ENCODE data around the gene SLC7A9. TPM values are rescaled to one million over a fixed set of nuclear protein-coding genes. Genes with fewer than 3 reads are reported as not detected.
"Not testable (repeated sequence)": the region's sequence is repeated elsewhere in the genome, so short reads cannot be mapped to it uniquely, and the experiment has no call there.

SLC7A9 gene
- total RNA-seq, 2 donors from 2014 or later, result 0.31 TPM; not detected in 1

DNA sequence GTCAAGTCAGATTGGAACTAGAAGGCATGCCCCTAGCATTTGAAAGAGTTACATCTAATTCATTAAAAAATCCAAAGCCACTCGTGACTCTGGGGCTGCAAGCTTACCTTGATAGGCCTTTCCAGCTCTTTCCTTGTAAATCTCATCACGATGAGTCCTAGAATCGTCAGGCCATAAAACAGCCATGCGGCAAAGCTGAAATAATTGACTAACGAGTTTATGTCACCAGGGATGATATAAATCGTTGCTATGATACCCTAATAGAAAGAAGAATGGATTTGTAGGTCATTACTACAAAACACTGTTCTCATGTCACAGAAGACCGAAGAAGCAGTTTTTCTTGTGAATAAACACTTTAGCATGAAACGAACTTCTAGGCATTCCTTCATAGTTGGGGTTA, 27.5 kb downstream of the SLC7A9 start:
- H3K27me3 Mint-ChIP-seq, result peaks cover 0 to under 1% of the 10 kb centered on the region in 2 donors
- ATAC-seq, result no peak
- no peaks in the 10 kb centered on the region for H3K4me1 Mint-ChIP-seq (ENCODE audit: low read depth in 2 of 2)

DNA sequence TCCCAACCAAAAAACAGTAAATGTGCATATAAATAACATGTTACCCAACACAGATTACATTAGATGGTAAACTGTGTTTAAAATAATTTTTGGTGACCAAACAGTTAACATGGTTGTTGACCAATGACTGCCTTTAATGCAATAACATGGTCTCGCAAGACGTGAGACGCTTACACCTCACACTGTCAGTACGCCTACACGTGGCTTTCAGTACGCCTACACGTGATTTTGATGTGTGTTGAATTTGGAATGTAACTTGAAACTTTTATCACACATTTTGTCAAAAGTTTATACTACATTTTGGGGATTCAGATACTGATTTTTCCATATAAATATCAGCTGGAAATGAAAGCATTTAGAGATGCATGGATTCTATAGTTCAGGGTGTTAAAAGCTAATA, 32.0 kb downstream of the SLC7A9 start:
- Mint-ChIP-seq H3K4me3 (no peak overlapping the region), H3K4me1 (ENCODE audit: low read depth in 2 of 2) (no peaks in the 10 kb centered on the region), H3K9me3 (no peaks in the 10 kb centered on the region), H3K27me3 (no peaks in the 10 kb centered on the region), H3K27ac (no peak overlapping the region), H3K36me3 (peaks cover 13% of the 10 kb centered on the region)
- no peak for DNase-seq (ENCODE audit: low spot score)
- ATAC-seq, result no peak

More for the DNA sequence above, 27.5 kb downstream of the SLC7A9 start:
- no peaks in the 10 kb centered on the region for H3K9me3 Mint-ChIP-seq
- peaks cover 15% of the 10 kb centered on the region for H3K36me3 Mint-ChIP-seq
- no peak overlapping the region for H3K4me3 Mint-ChIP-seq
- no peak for DNase-seq (ENCODE audit: low spot score)
- no peak overlapping the region for H3K27ac Mint-ChIP-seq

DNA sequence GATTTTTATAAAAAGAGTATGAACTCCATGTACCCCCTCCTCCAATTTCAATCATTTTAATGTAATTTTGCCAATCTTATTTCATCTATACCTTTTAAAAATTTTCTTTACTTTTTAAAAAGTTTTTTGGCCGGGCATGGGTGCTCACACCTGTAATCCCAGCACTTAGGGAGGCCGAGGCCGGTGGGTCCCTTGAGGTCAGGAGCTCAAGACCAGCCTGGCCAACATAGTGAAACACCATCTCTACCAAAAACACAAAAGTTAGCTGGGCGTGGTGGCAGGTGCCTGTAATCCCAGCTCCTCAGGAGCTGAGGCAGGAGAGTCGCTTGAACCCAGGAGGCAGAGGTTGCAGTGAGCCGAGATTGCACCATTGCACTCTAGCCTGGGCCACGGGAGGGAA, 36.2 kb downstream of the SLC7A9 start:
- not testable (repeated sequence) for H3K27me3 Mint-ChIP-seq; H3K9me3 Mint-ChIP-seq; DNase-seq (ENCODE audit: low spot score); H3K4me3 Mint-ChIP-seq; H3K27ac Mint-ChIP-seq; H3K4me1 Mint-ChIP-seq (ENCODE audit: low read depth in 2 of 2); ATAC-seq; H3K36me3 Mint-ChIP-seq

DNA sequence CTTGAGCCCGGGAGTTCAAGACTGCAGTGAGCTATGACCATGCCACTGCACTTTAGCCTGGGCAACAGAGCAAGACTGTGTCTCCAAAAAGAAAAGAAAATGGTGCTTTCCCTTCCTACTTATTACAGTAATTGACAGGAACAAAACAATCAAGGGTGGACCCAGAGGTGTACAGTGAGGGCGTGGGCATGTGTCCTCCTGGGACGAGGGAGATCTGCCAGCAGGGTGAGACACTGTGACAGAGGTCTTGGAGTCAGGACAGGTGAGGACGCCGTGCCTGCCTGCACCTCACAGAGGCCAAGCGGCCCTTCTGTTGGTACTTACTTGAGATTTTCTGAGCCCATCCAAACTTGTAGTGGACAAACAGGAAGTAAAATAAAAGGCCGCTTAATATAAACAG, 36.7 kb downstream of the SLC7A9 start:
- H3K9me3 Mint-ChIP-seq; ATAC-seq; H3K4me3 Mint-ChIP-seq; DNase-seq (ENCODE audit: low spot score); H3K27ac Mint-ChIP-seq; H3K27me3 Mint-ChIP-seq; H3K36me3 Mint-ChIP-seq; H3K4me1 Mint-ChIP-seq (ENCODE audit: low read depth in 2 of 2): not testable (repeated sequence)

DNA sequence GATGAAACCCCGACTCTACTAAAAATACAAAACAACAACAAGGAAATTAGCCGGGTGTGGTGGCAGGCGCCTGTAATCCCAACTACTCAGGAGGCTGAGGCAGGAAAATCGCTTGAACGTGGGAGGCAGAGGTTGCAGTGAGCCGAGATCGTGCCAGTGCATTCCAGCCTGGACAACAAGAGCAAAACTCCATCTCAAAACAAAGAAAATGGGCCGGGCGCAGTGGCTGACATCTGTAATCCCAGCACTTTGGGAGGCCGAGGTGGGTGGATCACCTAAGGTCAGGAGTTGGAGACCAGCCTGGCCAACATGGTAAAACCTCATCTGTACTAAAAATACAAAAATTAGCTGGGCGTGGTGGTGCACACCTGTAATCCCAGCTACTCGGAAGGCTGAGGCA, 37.5 kb downstream of the SLC7A9 start:
- not testable (repeated sequence) for H3K4me1 Mint-ChIP-seq (ENCODE audit: low read depth in 2 of 2)

DNA sequence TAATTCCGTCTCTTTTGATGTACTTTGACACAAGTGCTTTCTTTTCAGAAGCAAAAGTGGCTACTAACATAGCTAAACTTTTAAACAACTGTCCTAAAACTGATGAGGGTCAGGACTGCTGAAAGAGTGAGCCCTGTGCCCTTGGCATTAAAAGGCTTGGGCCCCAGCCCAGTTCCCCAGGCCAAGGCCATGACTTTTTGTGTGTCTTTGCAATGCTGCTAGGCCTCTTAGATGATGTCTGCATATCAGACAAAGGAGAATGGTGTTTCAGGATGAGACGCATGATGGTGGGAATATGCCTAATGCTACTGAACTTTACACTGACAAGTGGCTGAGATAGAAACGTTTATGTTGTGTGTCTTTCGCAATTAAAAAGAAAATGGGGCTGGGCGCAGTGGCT, 38.0 kb downstream of the SLC7A9 start:
- Mint-ChIP-seq H3K36me3 (no peaks in the 10 kb centered on the region), H3K4me1 (ENCODE audit: low read depth in 2 of 2) (no peaks in the 10 kb centered on the region), H3K27me3 (peaks cover 0 to 7% of the 10 kb centered on the region in 2 donors), H3K27ac (no peak overlapping the region), H3K9me3 (no peaks in the 10 kb centered on the region), H3K4me3 (no peak overlapping the region)
- DNase-seq (ENCODE audit: low spot score) (no peak), ATAC-seq (no peak)

More for the DNA sequence above, 37.5 kb downstream of the SLC7A9 start:
- not testable (repeated sequence) for H3K9me3 Mint-ChIP-seq; ATAC-seq; DNase-seq (ENCODE audit: low spot score); H3K27ac Mint-ChIP-seq; H3K36me3 Mint-ChIP-seq; H3K27me3 Mint-ChIP-seq; H3K4me3 Mint-ChIP-seq

DNA sequence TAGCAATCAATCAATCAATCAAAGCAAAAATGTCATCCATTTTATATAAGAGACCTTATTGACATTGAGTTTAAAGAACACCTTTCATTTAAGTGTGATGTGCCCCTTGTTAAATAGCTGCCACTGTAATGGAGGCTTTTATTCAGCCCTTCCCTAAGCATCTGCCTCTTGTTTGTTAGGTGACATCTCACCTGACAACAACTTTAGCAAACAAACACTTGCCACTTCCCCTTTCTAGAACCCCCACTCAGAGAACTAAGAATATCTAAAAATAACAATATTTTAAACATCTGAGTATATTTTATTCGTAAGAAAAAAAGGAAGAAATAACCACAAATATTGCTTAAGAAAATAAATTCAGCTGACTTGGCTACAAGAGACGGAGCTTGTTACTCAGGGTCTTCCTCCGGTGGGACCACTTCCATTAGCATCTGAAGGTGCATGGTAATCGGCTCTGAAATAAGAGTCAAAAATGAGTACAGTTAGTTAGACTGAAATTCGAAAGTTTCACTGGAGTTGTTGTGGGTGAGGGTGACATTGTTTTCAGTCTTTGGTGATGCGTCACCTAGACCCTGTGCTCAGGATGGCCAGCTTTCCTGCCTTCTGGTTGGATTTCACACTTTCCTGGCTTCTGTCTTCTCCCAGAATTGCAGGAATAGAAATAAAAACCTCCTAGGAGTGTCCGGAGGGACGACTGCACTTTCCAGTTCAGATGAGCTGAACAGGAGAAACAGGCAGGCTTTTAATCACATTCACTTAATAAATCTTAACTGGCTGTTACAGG, 39.1 kb downstream of the SLC7A9 start:
- H3K36me3 Mint-ChIP-seq, result no peaks in the 10 kb centered on the region
- ATAC-seq (no peak), DNase-seq (ENCODE audit: low spot score) (no peak)
- H3K9me3 Mint-ChIP-seq, result no peaks in the 10 kb centered on the region
- peaks cover 0 to 12% of the 10 kb centered on the region in 2 donors for H3K27me3 Mint-ChIP-seq
- H3K4me1 Mint-ChIP-seq (ENCODE audit: low read depth in 2 of 2), result no peaks in the 10 kb centered on the region
- H3K27ac Mint-ChIP-seq, result no peak overlapping the region
- H3K4me3 Mint-ChIP-seq, result no peak overlapping the region

DNA sequence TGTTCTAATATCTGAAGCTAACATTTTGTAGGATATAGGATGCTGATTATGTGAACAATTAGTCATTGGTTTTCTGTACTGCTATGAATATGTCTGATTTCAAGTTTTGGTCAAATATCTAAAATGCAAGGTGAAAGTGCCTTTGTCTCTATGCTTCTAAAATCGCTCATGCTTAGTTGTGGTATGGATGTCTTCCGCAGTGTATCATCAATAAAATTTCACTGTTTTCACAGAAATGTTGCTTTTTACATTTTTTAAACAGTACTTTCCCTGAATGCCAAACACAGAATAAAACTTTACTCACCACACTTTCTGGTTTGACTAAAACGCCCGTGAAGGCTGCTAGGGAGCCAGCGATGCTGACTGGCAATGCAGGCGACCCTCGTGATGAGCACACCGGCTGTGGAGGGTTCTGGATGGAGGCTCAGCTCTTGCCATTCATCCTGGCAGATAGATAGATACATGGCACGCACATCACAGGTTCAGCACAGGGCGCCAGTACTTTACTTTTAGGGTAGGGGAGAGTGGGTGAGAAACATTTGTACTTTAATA, 40.1 kb downstream of the SLC7A9 start:
- Mint-ChIP-seq H3K9me3 (no peaks in the 10 kb centered on the region), H3K4me1 (ENCODE audit: low read depth in 2 of 2) (peaks cover 0 to 5% of the 10 kb centered on the region in 2 donors), H3K36me3 (no peaks in the 10 kb centered on the region), H3K27me3 (peaks cover 7 to 20% of the 10 kb centered on the region in 2 donors), H3K27ac (no peak overlapping the region), H3K4me3 (no peak overlapping the region)
- no peak for DNase-seq (ENCODE audit: low spot score)
- ATAC-seq, result no peak

DNA sequence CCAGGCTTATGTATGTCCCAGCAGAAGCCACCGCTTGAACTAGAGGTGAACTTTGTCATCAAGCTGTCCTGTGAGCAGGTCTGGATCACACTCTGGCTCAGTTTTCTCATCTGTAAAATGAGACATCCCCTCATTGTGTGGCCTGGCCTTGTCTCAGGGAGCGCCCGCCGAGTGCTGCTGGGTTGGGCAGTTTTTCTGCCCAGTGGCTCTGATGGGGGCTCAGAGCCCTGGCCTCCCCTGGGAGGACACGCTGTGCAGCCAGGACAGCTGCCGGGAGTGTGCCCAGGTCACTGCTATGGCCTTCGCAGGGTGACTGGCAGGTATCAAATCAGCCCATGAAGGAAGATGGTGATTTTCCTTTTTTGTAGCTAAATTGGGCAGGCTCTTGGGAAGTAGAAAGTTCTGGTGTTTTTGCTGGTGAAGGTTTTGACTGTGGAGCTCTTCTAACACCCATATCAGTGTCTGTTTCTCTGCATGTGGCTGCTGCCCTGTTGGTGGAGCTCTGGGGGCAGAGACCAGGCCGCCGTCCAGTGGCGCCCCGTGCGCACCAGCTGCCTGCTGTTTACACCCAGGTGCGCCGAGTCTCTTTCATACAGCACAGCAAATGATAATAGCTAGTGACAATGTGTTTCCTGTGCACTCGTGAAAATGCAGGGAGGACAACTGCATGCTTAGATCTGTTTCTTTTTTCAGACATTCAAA, 40.8 kb downstream of the SLC7A9 start:
- ATAC-seq, result no peak
- Mint-ChIP-seq H3K27ac (no peak overlapping the region), H3K9me3 (no peaks in the 10 kb centered on the region), H3K36me3 (no peaks in the 10 kb centered on the region), H3K4me3 (no peak overlapping the region), H3K4me1 (ENCODE audit: low read depth in 2 of 2) (peaks cover 0 to 5% of the 10 kb centered on the region in 2 donors), H3K27me3 (peaks cover 7 to 20% of the 10 kb centered on the region in 2 donors)
- DNase-seq (ENCODE audit: low spot score), result no peak

DNA sequence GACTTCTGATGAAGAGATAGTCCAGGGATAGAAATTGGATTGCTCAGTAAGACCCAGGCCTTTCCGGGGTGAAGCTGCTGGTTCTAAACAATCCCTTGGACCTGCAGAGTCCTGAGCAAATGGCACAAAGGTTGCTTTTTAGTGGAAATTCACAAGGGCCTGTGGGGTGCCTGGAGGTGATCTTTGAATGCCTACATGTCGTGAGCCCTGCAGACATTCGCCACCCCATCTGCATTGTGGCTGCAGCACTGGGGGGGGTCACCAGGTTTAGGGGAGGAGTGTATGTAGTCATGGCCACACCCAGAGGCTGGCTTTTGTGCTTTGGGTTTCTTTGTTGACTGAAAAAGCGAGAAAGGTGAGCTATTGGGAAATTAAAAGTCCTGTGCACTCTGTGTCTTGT, 41.4 kb downstream of the SLC7A9 start:
- Mint-ChIP-seq H3K9me3 (no peaks in the 10 kb centered on the region), H3K27me3 (peaks cover 7 to 23% of the 10 kb centered on the region in 2 donors), H3K4me1 (ENCODE audit: low read depth in 2 of 2) (peaks cover 0 to 5% of the 10 kb centered on the region in 2 donors), H3K27ac (no peak overlapping the region), H3K4me3 (no peak overlapping the region), H3K36me3 (no peaks in the 10 kb centered on the region)
- no peak for ATAC-seq
- no peak for DNase-seq (ENCODE audit: low spot score)

DNA sequence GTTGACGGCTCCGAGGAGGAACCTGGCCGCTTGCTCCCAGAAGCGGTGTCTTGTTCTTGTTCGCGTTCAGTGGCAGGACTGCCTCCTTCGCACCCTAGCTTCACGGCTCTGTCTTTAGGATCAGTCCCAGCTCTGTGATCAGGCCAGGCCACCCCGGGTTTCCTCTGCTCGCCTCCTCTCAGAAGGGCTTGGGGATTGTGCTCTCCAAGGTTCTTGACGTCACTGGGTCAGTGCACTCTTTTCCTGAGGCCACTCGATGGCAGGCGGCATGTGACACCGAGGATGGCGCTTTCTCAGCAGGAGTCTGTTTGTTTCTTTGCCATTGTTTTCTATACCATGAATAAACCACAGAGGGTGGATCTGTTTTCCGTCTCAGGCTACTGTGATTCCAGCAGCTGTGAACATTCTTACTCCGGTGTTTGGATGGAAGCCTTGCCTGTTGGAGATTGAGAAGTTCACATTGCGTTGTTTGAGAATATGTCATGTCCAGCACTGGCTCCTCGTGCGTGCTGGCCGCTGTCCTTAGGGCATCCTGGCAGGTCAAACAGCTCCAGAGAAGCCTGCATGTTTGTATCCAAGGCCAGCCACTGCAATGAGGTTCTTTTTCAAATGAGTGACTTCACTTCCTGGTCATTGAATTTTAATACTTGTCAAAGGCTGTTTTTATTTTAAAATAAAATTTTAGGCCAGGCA, 44.5 kb downstream of the SLC7A9 start:
- DNase-seq (ENCODE audit: low spot score) (no peak), ATAC-seq (no peak)
- Mint-ChIP-seq H3K9me3 (no peaks in the 10 kb centered on the region), H3K27me3 (peaks cover 7 to 29% of the 10 kb centered on the region in 2 donors), H3K4me1 (ENCODE audit: low read depth in 2 of 2) (peaks cover 0 to 5% of the 10 kb centered on the region in 2 donors), H3K27ac (no peak overlapping the region), H3K4me3 (no peak overlapping the region), H3K36me3 (no peaks in the 10 kb centered on the region)

DNA sequence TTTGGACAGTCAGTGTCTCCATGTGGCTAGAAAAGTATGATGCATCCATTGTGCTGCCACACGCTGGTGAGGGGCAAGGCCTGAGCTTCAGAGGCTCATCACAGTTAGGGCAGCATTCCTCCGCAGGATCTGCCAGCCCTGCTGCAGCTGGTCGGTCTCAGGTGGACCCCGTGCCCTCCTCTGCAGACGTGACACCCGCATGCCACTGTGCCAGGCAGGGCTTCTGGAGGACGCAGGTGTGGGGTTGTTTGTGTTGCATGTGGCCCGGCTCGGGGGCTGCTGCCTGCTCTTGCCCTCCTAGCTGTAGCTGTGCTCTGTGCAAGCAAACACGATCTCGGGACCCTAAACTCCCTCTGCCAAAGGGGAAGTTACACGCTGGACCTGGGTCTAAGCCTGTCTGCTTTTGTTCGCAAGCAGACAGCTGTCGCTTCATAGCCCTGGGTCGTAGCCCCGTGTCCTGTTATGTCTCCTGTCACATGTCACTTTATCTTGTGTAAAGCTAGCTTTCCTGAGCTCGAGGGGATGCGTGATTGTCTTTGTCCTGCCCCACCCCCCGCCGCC, 45.3 kb downstream of the SLC7A9 start:
- no peak overlapping the region for H3K4me3 Mint-ChIP-seq
- peaks cover 7 to 29% of the 10 kb centered on the region in 2 donors for H3K27me3 Mint-ChIP-seq
- no peaks in the 10 kb centered on the region for H3K36me3 Mint-ChIP-seq
- H3K9me3 Mint-ChIP-seq, result no peaks in the 10 kb centered on the region
- ATAC-seq (peak in 1 of 2 donors; percentile 46), DNase-seq (ENCODE audit: low spot score) (no peak)
- H3K4me1 Mint-ChIP-seq (ENCODE audit: low read depth in 2 of 2), result peaks cover 0 to 5% of the 10 kb centered on the region in 2 donors
- H3K27ac Mint-ChIP-seq, result no peak overlapping the region

DNA sequence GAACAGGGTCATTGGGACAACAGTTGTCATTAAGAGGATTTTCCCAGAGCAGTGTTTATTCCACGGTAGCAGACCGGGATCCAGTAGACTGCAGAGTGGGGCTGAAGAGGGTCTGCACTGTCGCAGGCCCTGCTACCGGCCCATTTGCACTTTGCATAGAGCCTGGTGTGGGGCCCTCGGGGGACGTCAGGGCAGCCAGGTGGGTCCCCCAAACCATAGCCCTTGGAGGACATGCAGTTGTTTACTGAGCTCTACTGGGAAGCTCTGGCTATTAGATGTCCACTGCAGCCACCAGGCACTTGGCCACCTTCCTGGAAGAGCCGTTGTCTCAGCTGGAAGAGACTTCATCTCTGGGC, 45.8 kb downstream of the SLC7A9 start:
- Mint-ChIP-seq H3K4me3 (no peak overlapping the region), H3K36me3 (no peaks in the 10 kb centered on the region), H3K4me1 (ENCODE audit: low read depth in 2 of 2) (peaks cover 0 to 5% of the 10 kb centered on the region in 2 donors), H3K27me3 (peaks cover 7 to 29% of the 10 kb centered on the region in 2 donors), H3K9me3 (no peaks in the 10 kb centered on the region), H3K27ac (no peak overlapping the region)
- peak in 1 of 2 donors; percentile 28 for ATAC-seq
- no peak for DNase-seq (ENCODE audit: low spot score)

All from natural killer cell treated with Interleukin-12 subunit alpha and Interleukin-12 subunit beta and Interleukin-15 and Interleukin-18, amount 100 ng/mL, for 72 hours (primary cell).